Vagina (tissue), 2 donors: ENCODE data around the gene NOG. TPM values are rescaled to one million over a fixed set of nuclear protein-coding genes. Genes with fewer than 3 reads are reported as not detected.
A peak's percentile ranks its signal among the peaks of the same experiment; 100 is the strongest.

Experiments
- DNase-seq, 2 donors: peaks; one replicate each; pipeline ENCODE4 v3.0.0-alpha.2; 2017; ENCODE audit errors: extremely low spot score in 2 of 2
- H3K27ac ChIP-seq: fragments of 200-600 bp; sonication (generic); one replicate; pipeline ENCODE4 v1.5.1; 2019
- H3K27me3 ChIP-seq: fragments of 200-600 bp; sonication (generic); one replicate; pipeline ENCODE4 v1.5.1; 2019
- H3K36me3 ChIP-seq, 2 donors: fragments of 200-600 bp; sonication (generic); one replicate each; pipeline ENCODE4 v1.5.1; 2017 to 2019
- H3K4me1 ChIP-seq: fragments of 200-600 bp; sonication (generic); one replicate; pipeline ENCODE4 v1.5.1; 2019
- H3K4me3 ChIP-seq, 2 donors: fragments of 200-600 bp; sonication (generic); 1 replicate in 1 of 2; 2 replicates in 1 of 2; pipeline ENCODE4 v1.5.1; 2016 to 2019
- H3K9me3 ChIP-seq: fragments of 200-600 bp; sonication (generic); one replicate; pipeline ENCODE4 v1.5.1; 2019
- CTCF ChIP-seq, 3 experiments: fragments of 450-650 bp in 2 of 3; fragments of 200-600 bp in 1 of 3; sonication (generic) in 1 of 3; IDR thresholded peaks; one replicate each; pipeline ENCODE4 v1.5.1; 2017 to 2019; ENCODE audit warnings: antibody characterized with exemption in 3 of 3, mild to moderate bottlenecking in 2 of 3, moderate library complexity in 2 of 3
- POLR2A ChIP-seq, 2 donors: fragments of 450-650 bp; IDR thresholded peaks; one replicate each; pipeline ENCODE4 v1.6.1; 2017; ENCODE audit warnings: antibody characterized with exemption in 2 of 2, mild to moderate bottlenecking in 2 of 2, moderate library complexity in 2 of 2
- POLR2AphosphoS5 ChIP-seq, 2 donors: sonication (generic); formaldehyde crosslinking; IDR thresholded peaks; one replicate each; pipeline ENCODE4 v1.9.0; 2017; ENCODE audit warnings: antibody characterized with exemption in 2 of 2, mild to moderate bottlenecking in 2 of 2, low read depth in 1 of 2; ENCODE audit not compliant: insufficient read depth in 1 of 2
- intact Hi-C: fragments of 100-400 bp; cut with DNase I; formaldehyde crosslinking; loops from one replicate; pipeline ENCODE4 v1.15.1; 2023
- total RNA-seq: library from RNA; depleted of rRNA; stranded (reverse); fragments of >200 nt; gene quantifications from one replicate; pipeline ENCODE4 v1.2.3, GENCODE V29; 2016

The NOG gene
- total RNA-seq, 1 donor from 2014 or later = 7.4 TPM

GRCh38 chr17:56595831-56596690 lies 2.6 kb downstream of the NOG start:
- Histone ChIP-seq H3K4me3 (peak overlapping the region; percentile 50 to 56), H3K27me3 (no peaks in the 10 kb centered on the region), H3K36me3 (no peaks in the 10 kb centered on the region), H3K4me1 (peaks cover 43% of the 10 kb centered on the region), H3K9me3 (no peaks in the 10 kb centered on the region), H3K27ac (peak overlapping the region; percentile 83)
- no peak for DNase-seq
- TF ChIP-seq CTCF (IDR thresholded peaks at IDR 0.05) (no peak), POLR2AphosphoS5 (IDR thresholded peaks at IDR 0.05; ENCODE audit: insufficient read depth in 1 of 2, low read depth in 1 of 2) (peak in 1 of 2 donors; percentile 13), POLR2A (IDR thresholded peaks at IDR 0.05) (no peak)
- intact Hi-C loops = loop anchor here (5.0 to 10.0 kb wide), 2 partner anchors 121 to 179 kb away; no protein-coding TSS in a partner anchor

- no peak for TF ChIP-seq POLR2AphosphoS5 (IDR thresholded peaks at IDR 0.05; ENCODE audit: insufficient read depth in 1 of 2, low read depth in 1 of 2)
- TF ChIP-seq CTCF (IDR thresholded peaks at IDR 0.05) = no peak
- no peak for TF ChIP-seq POLR2A (IDR thresholded peaks at IDR 0.05)
- Histone ChIP-seq H3K36me3 (no peaks in the 10 kb centered on the region), H3K27me3 (no peaks in the 10 kb centered on the region), H3K4me1 (peaks cover 43% of the 10 kb centered on the region), H3K4me3 (peak overlapping the region; percentile 50 to 56), H3K27ac (peak overlapping the region; percentile 83), H3K9me3 (no peaks in the 10 kb centered on the region)
- intact Hi-C loops = loop anchor here (5.0 to 10.0 kb wide), 2 partner anchors 120 to 178 kb away; no protein-coding TSS in a partner anchor
- DNase-seq = no peak
Observed at GRCh38 chr17:56596691-56597494, 3.4 kb downstream of the NOG start.

GRCh38 chr17:56597495-56597990 lies 4.0 kb downstream of the NOG start:
- intact Hi-C loops = loop anchor here (5.0 to 10.0 kb wide), 2 partner anchors 120 to 177 kb away; no protein-coding TSS in a partner anchor
- H3K4me3 ChIP-seq = peak overlapping the region; percentile 50 to 56

GRCh38 chr17:56598466-56598865 lies 5.0 kb downstream of the NOG start:
- TF ChIP-seq POLR2A (IDR thresholded peaks at IDR 0.05) (no peak), POLR2AphosphoS5 (IDR thresholded peaks at IDR 0.05; ENCODE audit: insufficient read depth in 1 of 2, low read depth in 1 of 2) (no peak), CTCF (IDR thresholded peaks at IDR 0.05) (no peak)
- intact Hi-C loops = loop anchor here (5.0 to 10.0 kb wide), 2 partner anchors 119 to 176 kb away; no protein-coding TSS in a partner anchor
- Histone ChIP-seq H3K4me3 (no peak overlapping the region), H3K27me3 (no peaks in the 10 kb centered on the region), H3K36me3 (no peaks in the 10 kb centered on the region), H3K27ac (no peak overlapping the region), H3K9me3 (no peaks in the 10 kb centered on the region), H3K4me1 (peaks cover 36% of the 10 kb centered on the region)
- DNase-seq = no peak

More at GRCh38 chr17:56597495-56597990, 4.0 kb downstream of the NOG start:
- H3K27ac ChIP-seq = peak overlapping the region; percentile 83
- no peaks in the 10 kb centered on the region for H3K36me3 ChIP-seq
- no peaks in the 10 kb centered on the region for H3K27me3 ChIP-seq
- no peak for TF ChIP-seq POLR2A (IDR thresholded peaks at IDR 0.05)
- no peak for TF ChIP-seq CTCF (IDR thresholded peaks at IDR 0.05)
- TF ChIP-seq POLR2AphosphoS5 (IDR thresholded peaks at IDR 0.05; ENCODE audit: insufficient read depth in 1 of 2, low read depth in 1 of 2) = no peak
- no peak for DNase-seq
- H3K9me3 ChIP-seq = no peaks in the 10 kb centered on the region
- peaks cover 43% of the 10 kb centered on the region for H3K4me1 ChIP-seq
